HG03139 (cell line): Measurements from ENCODE around the gene SULT1E1.
A peak's percentile ranks its signal among the peaks of the same experiment; 100 is the strongest.
"Not testable (repeated sequence)": the region's sequence is repeated elsewhere in the genome, so short reads cannot be mapped to it uniquely, and the experiment has no call there.

Source experiments
- ATAC-seq: cut with Tn5 transposase; IDR thresholded peaks from one replicate; pipeline ENCODE4 v1.9.1; 2021; ENCODE audit not compliant: unreplicated experiment

Gene SULT1E1

DNA sequence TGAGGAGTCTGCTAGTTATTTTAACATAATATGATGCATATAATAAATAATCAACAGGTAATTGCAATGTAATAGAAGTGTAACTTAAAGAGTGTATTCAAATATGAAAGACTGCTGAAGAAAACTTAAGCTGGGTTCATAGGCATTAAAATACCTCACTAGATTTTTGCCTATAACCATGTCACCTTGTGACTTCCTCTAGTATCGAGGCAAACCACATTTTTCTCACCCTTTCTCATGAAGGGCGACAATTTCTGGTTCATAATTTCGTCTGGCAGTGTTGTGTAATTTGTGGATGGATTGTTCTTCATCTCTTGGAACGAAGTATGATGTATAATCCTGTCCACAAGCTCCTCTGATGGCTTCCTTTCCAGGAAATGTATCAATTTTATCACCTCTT is 16.0 kb downstream of the SULT1E1 start:
- ATAC-seq = no peak

DNA sequence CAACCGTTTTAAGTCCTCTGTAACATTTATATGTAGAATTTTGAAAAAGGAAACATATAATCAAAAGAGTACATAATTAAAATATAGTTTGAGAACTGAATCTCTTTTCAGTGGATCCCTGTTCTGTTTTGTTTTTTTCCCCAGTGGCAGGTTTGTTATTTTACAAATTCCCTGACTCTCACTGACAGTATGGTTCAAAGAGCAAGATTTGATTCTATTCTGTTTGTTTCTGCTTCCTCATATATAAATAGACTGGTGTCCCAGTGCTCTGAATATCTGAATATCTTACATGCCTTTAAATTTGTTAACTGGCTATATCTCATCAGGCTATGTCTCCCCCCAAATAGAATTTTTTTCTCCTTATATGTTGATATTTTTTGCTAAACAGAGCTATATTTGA is 16.6 kb downstream of the SULT1E1 start:
- ATAC-seq = no peak

DNA sequence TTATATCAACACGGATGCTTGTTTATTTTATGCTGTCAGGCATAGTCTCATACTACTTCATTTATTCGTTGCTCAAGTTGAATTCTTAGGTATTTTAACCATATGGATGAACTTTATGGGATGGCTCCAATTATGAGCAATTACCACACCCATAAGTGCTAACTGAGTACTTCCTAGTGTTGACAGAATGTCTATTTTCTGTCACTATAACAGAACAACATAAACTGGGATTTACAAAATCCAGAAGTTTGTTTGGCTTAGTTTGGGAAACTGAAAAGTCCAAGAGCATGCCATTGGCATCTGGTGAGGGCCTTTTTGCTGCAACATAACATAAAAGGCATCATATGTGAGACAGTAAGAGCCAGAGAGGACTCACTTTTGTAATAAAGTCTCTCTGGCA is 21.0 kb downstream of the SULT1E1 start:
- ATAC-seq = no peak

DNA sequence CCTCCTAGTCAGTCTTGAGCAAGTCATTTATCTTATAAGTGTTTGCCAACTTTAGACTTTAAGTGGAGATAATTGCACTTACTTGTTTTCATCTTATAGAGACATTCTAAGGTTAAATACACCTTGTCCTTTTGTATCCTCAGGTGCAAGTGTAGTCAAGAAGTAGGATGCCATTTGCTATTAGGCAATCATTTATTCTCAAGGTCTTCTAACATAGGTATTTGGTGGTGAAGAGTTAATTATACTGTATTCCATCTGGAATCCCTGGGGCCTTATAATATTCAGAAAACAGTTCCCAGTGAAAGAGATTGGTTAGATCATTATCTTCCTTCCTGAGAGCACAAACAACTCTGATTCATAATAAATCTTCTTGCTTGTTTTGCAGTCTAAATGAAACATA is 23.7 kb downstream of the SULT1E1 start:
- ATAC-seq = no peak

DNA sequence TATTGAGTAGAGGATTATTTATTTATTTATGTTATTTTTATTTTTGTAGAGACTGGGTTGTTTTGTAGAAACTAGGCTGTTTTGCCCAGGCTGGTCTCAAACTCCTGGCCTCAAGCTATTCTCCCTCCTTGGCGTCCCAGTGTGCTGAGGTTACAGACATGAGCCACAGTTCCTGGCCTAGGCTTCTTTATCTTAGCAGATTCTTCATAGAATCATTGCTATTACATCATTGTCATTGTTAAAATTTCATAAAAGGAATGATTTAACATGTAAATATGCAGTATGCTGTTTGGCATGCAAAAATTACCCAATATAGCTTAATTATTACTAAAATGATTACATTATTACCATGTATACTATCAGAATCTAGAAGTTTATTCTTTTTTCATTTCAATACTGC is 24.2 kb downstream of the SULT1E1 start:
- no peak for ATAC-seq

DNA sequence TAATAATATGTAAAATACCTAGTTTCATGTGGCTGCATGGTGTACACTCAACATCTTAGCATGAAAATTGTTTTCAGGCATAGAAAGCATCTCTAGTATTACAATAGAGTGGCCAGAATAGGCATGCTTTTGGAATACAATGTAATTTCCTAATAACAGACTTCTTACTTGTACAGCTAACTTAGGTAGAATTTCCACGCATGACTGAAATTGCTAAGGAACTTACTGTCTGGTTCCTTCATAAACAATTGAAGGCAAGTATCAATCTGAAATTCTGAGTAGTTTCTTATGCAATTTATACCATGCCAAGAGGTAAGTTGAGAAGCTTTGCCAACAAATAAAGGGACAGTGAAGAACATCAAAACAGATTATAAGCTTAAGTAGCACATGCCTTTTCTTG is 26.7 kb downstream of the SULT1E1 start:
- ATAC-seq = no peak

DNA sequence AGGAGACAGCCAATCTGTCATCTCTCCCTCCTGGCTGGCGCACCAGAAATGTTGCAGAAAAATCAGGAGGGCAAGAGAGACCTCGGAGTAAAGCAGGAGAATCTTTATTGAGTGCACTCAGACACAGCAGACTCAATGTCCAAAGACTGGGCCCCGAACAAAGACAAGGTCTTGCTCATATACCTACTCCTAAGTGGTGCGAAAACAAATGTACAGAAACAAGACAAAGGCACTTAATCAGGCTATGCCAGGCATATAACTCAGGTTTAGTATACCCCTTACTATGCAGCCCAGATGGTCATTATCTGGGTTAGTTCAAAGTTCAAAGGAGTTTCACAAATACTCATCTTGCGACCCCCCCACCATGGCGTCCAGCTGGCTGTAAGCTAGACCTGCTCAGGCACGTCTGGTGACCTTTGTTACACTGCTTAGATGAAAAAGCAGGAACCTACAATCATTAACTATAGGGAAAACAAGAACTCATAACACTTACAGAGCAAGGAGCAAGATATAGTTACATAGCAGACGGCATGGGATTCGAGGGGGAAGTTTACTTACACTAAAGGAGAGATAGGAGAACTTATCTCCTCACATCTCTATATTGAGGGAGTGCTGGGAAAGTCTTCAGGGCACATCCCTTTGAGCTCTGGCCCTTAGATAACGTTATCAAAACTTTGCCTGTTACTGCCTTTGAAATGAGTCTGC is 27.5 kb downstream of the SULT1E1 start:
- no peak for ATAC-seq

DNA sequence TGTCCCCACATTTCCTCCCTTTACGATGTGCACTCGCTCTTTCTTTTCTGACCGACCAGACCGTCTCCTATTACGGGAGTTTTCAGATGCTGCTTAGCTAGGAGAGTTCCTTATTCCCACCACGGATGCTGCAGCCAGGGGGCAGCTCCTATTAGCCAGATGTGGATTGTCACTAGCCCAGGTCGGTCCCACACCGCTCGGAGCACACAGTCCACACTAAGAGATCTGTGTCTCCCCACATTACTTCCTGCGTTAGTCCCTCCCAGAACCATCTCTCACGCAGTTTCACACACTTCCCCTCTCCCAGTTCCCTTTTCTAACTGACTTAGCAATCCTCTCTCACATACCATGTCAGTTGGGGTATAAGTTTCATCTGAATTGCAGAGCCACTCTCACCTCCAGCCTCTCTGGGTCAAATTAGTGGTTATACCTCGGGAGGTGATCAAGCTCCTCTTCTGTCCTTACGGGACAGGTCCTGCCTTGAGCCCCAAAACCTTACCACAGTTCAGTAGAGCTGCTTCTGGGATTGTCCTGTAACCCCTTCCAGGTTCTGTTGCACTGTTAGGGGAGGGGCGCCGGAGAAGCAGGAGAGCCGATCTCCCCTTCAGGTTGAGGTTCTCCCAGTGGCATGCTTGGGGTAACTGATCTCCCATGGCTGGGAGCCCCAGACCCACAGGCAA is 28.2 kb downstream of the SULT1E1 start:
- ATAC-seq = peak; percentile 84

DNA sequence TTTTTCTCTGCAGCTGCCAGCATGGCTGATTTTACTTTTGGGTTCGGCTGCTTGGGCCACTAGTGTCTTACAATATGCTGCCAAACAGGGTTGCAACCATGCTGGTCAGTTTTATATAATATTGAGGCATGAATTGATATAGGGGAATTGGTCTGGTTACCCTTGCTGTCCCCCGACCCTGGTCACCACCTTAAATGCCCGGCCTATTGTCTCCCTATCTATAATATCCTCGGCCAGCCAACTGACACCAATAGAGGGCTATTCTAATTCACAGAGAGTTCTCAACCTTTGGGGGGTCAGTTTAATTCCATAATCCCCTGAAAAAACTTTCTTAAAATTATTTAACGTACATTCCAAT is 28.7 kb downstream of the SULT1E1 start:
- no peak for ATAC-seq

DNA sequence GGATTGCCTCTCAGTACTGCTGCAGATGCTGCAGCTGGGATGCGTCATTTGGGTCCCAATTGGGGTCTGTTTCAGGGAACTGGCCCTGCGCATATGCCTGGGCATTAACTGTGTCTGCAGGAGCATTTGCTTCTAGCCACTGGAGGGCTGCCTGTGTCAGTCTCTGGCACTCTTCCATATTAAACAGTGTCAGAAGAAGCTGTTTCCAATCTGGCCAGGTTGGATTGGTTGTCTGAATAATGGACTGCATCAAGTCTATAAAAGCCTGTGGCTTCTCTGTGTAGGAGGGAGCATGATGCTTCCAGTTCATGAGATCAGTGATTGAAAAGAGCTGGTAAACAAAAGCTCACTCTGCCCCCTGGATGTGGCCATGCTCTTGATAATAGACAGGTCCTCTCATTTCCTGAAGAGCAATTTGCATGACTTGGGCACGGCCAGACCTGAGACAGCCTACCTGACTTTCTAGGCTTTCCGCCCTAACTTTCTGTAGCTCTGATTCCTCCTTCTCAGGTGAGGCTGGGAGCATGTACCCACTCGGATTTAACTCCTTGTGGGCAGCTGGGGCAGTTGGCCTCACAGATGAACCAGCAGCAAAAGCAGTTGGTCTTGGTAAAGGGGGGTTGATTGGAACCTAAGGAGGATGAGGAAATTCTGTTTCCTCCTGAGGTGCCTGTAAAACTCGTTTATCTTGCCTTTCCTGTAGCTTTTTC is 29.2 kb downstream of the SULT1E1 start:
- no peak for ATAC-seq

DNA sequence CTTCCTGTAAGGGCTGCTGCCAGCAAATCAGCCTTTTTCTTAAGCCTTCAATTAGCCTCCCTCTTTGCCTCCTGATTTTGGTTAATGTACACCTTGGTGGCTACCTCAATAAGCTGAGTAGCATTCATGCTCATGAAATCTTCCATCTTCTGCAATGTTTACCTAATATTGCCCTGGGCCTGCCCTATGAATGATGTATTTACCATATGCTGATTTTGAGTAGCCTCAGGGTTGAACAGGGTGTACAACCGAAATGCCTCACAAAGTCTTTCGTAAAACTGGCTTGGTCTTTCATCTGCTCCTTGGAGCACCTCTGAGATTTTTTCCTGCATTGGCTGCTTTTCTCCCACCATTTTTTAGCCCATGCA is 29.8 kb downstream of the SULT1E1 start:
- ATAC-seq = no peak

DNA sequence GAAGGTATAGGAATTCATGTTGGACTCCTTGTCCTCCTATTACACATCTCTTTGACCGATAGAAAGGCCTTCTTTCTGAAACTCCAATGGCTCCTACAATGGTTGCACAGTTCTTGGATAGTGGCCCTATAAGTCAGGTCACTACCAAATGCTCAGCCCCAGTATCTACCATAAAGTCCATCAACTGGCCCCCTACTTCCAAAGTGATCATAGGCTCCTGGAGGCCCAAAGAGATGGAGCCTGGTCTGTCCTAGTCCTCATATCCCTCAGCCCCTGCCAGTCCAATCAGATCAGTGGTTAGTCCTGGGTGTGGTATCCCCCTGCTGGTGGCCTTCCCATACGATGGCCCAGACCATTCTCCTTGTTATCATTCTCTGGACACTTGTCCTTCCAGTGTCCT is 30.3 kb downstream of the SULT1E1 start:
- no peak for ATAC-seq

DNA sequence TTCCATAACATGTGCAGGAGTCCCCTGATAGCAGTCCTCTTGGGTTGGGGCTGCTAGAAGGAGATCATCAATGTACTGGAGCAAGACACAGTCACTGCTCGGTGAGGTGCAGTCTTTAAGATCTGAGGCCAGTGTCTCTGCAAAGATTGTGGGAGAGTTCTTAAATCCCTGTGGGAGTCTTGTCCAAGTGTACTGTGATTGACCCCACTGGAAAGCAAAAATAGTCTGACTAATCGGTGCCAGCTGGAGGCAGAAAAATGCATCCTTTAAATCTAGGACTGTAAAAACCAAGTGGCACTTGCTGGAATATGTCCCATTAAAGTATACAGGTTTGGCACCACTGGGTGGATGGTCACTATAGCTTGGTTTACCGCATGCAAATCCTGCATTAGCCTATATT is 31.1 kb downstream of the SULT1E1 start:
- no peak for ATAC-seq

DNA sequence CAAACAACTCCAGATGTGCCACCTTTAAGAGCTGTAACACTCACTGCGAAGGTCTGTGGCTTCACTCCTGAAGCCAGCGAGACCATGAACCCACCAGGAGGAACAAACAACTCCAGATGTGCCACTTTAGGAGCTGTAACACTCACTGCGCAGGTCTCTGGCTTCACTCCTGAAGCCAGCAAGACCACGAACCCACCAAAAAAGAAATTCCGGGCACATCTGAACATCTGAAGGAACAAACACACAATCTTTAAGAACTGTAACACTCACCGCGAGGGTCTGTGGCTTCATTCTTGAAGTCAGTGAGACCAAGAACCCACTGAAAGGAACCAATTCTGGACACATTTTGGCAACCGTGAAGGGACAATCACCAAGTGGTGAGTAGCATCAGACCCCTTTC is 34.9 kb downstream of the SULT1E1 start:
- ATAC-seq = not testable (repeated sequence)

DNA sequence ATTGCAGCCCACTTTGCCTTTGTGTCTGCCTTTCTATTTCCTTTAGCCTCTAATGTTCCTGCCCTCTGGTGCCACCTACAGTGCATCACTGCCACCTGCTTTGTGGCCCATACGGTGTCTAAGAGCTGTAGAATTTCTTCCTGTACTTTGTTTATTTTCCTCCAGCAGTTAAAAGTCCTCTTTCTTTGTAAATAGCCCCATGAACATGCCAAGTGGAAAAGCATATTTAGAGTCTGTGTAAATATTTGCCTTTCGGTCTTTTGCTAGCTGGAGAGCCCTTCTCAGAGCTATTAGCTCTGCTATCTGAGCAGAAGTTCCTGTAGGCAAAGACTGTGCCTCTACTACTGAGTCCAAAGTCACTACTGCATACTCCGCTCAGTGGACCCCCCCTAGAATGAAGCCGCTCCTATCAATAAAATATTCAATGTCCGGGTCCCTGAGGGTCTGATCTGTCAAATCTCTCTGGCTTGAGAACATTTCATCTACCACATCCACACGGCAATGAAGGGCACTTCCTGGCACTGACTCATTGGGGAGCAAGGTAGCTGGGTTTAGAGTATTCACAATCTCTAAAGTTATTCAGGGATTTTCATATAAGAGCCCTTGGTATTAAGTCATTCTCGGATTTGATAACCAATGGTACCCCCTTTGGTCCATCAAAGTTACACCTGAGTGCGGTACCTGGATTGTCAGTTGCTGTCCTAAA is 36.3 kb downstream of the SULT1E1 start:
- ATAC-seq = peak; percentile 94

DNA sequence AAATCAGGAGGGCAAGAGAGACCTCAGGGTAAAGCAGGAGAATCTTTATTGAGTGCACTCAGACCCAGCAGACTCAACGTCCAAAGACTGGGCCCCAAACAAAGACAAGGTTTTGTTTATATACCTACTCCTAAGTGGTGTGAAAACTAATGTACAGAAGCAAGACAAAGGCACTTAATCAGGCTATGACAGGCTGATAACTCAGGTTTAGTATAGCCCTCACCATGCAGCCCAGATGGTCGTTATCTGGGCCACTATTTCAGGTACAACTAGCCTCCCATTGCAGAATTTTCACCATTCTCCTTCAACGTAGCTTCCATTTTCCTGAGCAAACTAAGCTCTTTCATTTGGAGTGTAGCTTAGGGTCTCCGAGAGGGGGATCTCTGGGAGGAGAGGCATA is 36.9 kb downstream of the SULT1E1 start:
- ATAC-seq = no peak

DNA sequence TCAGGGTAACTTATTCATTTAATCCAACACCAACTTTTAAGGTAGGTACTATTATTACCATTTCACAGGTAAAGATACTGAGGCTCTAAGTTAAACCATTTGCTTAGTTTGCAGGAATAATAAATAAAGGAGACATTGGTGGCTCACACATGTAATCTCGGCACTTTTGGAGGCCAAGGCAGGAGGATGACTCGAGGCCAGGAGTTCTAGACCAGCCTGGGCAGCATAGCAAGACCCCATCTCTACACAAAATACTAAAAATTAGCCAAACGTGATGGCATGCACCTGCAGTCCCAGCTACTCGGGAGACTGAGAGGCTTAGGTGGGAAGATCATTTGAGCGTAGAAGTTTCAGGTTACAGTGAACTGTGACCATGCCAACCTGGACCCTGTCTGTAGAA is 37.7 kb downstream of the SULT1E1 start:
- no peak for ATAC-seq

DNA sequence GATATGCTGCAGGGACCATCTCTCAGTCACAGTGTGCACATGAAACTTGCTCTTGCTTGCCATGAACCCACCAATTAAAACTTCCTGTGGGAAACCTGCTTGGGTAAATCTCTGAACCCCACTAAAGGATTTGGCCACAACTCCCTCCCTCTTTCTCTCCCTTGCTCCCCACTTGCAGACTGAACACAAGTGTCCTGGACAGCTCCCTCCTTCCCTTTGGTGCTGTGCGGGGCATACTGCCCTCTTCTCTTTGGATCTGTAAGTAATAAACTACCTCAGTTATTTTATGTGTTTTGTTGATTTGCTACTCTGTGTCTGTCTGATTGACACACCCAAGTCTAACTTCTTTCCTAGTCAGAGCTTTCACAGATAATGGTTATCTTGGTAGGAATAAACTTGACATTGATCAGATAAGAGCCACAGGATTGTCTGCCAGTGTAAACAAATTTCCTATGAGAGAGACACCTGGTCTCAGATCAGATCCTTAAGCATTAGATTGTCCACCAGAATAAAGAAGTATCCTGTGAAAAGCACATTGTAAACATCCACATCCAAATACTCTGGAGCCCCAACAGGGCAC is 41.8 kb downstream of the SULT1E1 start:
- no peak for ATAC-seq

DNA sequence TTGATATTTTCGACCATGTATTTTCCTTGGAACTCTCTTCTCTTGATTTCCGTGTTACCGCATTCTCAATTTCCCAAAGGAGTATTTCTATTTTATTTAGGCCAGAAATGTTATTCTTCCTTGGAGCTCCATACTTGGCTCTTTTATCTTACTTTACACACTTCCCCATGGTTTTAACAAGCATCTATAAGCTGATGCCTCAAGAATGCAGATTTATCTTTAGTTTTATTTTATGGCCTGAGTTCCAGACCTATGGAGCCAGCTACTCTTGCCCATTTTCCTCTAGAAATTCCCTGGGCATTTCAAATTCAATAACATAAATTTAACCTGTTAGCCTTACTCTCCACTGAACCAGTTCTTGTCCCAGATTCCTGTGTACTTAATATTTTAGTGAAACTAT is 43.7 kb downstream of the SULT1E1 start:
- no peak for ATAC-seq

DNA sequence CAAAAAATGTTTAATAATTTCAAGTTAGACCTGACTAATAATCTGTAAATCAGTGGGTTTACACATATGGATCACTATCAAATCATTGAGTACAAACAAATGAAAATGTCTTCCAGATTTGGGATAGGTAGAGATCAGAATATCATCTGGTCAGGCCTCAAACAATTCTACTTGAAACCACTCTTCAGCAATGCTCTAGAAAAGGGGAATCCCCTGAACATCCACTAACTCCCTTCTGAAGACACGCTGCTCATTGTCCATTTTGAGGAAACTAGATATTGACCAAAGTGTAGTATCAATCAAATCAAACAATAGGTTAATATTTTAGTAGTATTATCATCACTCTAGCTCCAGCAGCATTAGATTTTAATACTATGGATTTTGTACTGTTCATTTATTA is 46.3 kb downstream of the SULT1E1 start:
- ATAC-seq = no peak

DNA sequence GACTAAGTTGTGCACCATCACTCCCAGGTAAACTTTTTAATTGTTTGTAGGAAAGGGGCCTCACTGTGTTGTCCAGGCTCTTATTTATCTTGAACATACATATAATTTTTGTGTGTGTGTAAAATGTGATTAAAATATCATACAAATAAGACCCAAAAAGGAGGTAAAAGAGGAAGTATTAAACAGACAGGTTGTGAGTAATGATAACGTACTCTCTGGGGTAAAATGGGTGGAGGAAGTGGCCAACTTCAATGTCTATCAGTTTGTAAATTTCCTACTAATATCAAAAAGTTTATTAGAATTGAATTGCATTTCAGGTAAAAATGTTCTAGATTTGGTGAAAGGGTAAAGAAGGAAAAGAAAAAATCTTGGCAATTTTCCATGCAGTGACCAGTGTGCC is 48.8 kb downstream of the SULT1E1 start:
- ATAC-seq = no peak
